Measurements from ENCODE around the gene ZSCAN2. TPM values are rescaled to one million over a fixed set of nuclear protein-coding genes. Genes with fewer than 3 reads are reported as not detected.
"Not testable (repeated sequence)": the region's sequence is repeated elsewhere in the genome, so short reads cannot be mapped to it uniquely, and the experiment has no call there.

The ZSCAN2 gene
- total RNA-seq, result 10 to 100 TPM; 13.9 to 23.2 TPM

GRCh38 chr15:84600687-84601554 is at the start of gene ZSCAN2:
Gene ZSCAN2 (plus strand): TSS chr15:84601009. CDS start chr15:84603928, 2,919 bp downstream.
- Histone ChIP-seq H3K9me3 (no peaks in the 10 kb centered on the region), H3K4me1 (replicated peaks) (no peaks in the 10 kb centered on the region), H3K4me3 (peak within 1 kb of the TSS; percentile 77 to 82), H3K27me3 (replicated peaks; ENCODE audit: insufficient read depth) (no peaks in the 10 kb centered on the region), H3K27ac (peak within 1 kb of the TSS; percentile 61 to 63), H3K36me3 (no peaks in the 10 kb centered on the region)
- TF ChIP-seq POLR2A (IDR thresholded peaks at IDR 0.05) (peak; percentile 36), POLR2AphosphoS5 (IDR thresholded peaks at IDR 0.05) (peak; percentile 87), CTCF (IDR thresholded peaks at IDR 0.05) (no peak)
- WGBS, result under 1% methylated on average over 66 of the region's 68 CpGs
- intact Hi-C loops (cut with DNase I), result no loop called here
- peak; percentile 96 for DNase-seq (ENCODE audit: low spot score)

- H3K4me3 ChIP-seq; H3K27ac ChIP-seq; H3K27me3 ChIP-seq (replicated peaks; ENCODE audit: insufficient read depth); H3K9me3 ChIP-seq; H3K4me1 ChIP-seq (replicated peaks); H3K36me3 ChIP-seq; intact Hi-C loops (cut with DNase I); DNase-seq (ENCODE audit: low spot score): not testable (repeated sequence)
- WGBS, result 97% methylated on average over 2 of the region's 2 CpGs
Observed at GRCh38 chr15:84551624-84552023, 49.2 kb upstream of the ZSCAN2 start.

GRCh38 chr15:84552896-84553295 is 47.9 kb upstream of the ZSCAN2 start:
- intact Hi-C loops (cut with DNase I), result no loop called here
- no peak for DNase-seq (ENCODE audit: low spot score)
- no peak for TF ChIP-seq CTCF (IDR thresholded peaks at IDR 0.05)
- TF ChIP-seq POLR2A (IDR thresholded peaks at IDR 0.05), result no peak
- TF ChIP-seq POLR2AphosphoS5 (IDR thresholded peaks at IDR 0.05), result no peak
- Histone ChIP-seq H3K9me3 (no peaks in the 10 kb centered on the region), H3K27me3 (replicated peaks; ENCODE audit: insufficient read depth) (no peaks in the 10 kb centered on the region), H3K4me3 (no peak overlapping the region), H3K27ac (no peak overlapping the region), H3K4me1 (replicated peaks) (no peaks in the 10 kb centered on the region), H3K36me3 (no peaks in the 10 kb centered on the region)
- WGBS, result 100% methylated on average over 1 of the region's 1 CpG

- H3K27me3 ChIP-seq (replicated peaks; ENCODE audit: insufficient read depth); H3K9me3 ChIP-seq; H3K36me3 ChIP-seq; H3K4me3 ChIP-seq; intact Hi-C loops (cut with DNase I); DNase-seq (ENCODE audit: low spot score); H3K27ac ChIP-seq; H3K4me1 ChIP-seq (replicated peaks): not testable (repeated sequence)
- 88% methylated on average over 2 of the region's 3 CpGs for WGBS
Observed at GRCh38 chr15:84556690-84557089, 44.1 kb upstream of the ZSCAN2 start.

- H3K4me1 ChIP-seq (replicated peaks); H3K4me3 ChIP-seq; H3K9me3 ChIP-seq; H3K27me3 ChIP-seq (replicated peaks; ENCODE audit: insufficient read depth); H3K36me3 ChIP-seq; DNase-seq (ENCODE audit: low spot score); H3K27ac ChIP-seq; intact Hi-C loops (cut with DNase I): not testable (repeated sequence)
- 85% methylated on average over 6 of the region's 6 CpGs for whole genome bisulfite sequencing
Observed at GRCh38 chr15:84568021-84568420, 32.8 kb upstream of the ZSCAN2 start.

GRCh38 chr15:84570164-84570735 is 30.6 kb upstream of the ZSCAN2 start:
- DNase-seq (ENCODE audit: low spot score), result peak; percentile 40
- intact Hi-C loops (cut with DNase I), result no loop called here

More at GRCh38 chr15:84570164-84570735, 30.6 kb upstream of the ZSCAN2 start:
- TF ChIP-seq CTCF (IDR thresholded peaks at IDR 0.05) (no peak), POLR2A (IDR thresholded peaks at IDR 0.05) (peak; percentile 10)
- Histone ChIP-seq H3K36me3 (no peaks in the 10 kb centered on the region), H3K4me3 (peak overlapping the region; percentile 74 to 76), H3K4me1 (replicated peaks) (no peaks in the 10 kb centered on the region), H3K27ac (peak overlapping the region; percentile 94 to 96), H3K27me3 (replicated peaks; ENCODE audit: insufficient read depth) (no peaks in the 10 kb centered on the region), H3K9me3 (no peaks in the 10 kb centered on the region)
- WGBS, result 2% methylated on average over 38 of the region's 52 CpGs

Data from prostate gland (tissue), 2 donors.